Thymus (tissue), 11 donors: ENCODE data around the gene LTK. TPM values are rescaled to one million over a fixed set of nuclear protein-coding genes. Genes with fewer than 3 reads are reported as not detected.

Source experiments
- DNase-seq, 9 donors: peaks; one replicate each; pipeline ENCODE4 v3.0.0-alpha.2; 2013; ENCODE audit warnings: low spot score in 9 of 9, low read depth in 6 of 9, missing footprints in 1 of 9
- H3K27ac ChIP-seq, 2 donors: one replicate each; pipeline ENCODE4 v1.5.1; 2013; ENCODE audit warnings: control low read depth in 1 of 2, low read depth in 1 of 2, low read length in 1 of 2, mild to moderate bottlenecking in 1 of 2, moderate library complexity in 1 of 2
- H3K27me3 ChIP-seq, 2 donors: one replicate each; pipeline ENCODE4 v1.5.1; 2013; ENCODE audit warnings: low read length in 1 of 2; ENCODE audit not compliant: control insufficient read depth in 2 of 2, insufficient read depth in 1 of 2
- H3K36me3 ChIP-seq, 2 donors: one replicate each; pipeline ENCODE4 v1.5.1; 2013; ENCODE audit warnings: low read length in 1 of 2, mild to moderate bottlenecking in 1 of 2, moderate library complexity in 1 of 2; ENCODE audit not compliant: control insufficient read depth in 2 of 2, insufficient read depth in 2 of 2
- H3K4me1 ChIP-seq, 2 donors: one replicate each; pipeline ENCODE4 v1.5.1; 2013; ENCODE audit warnings: low read length in 2 of 2; ENCODE audit not compliant: control insufficient read depth in 2 of 2, insufficient read depth in 2 of 2
- H3K4me3 ChIP-seq, 2 donors: one replicate each; pipeline ENCODE4 v1.5.1; 2013; ENCODE audit warnings: low read length in 2 of 2, control low read depth in 1 of 2, mild to moderate bottlenecking in 1 of 2
- H3K9me3 ChIP-seq, 2 donors: one replicate each; pipeline ENCODE4 v1.5.1; 2013; ENCODE audit warnings: low read length in 1 of 2, mild to moderate bottlenecking in 1 of 2; ENCODE audit not compliant: control insufficient read depth in 2 of 2, insufficient read depth in 1 of 2
- WGBS: extraction: QIAGEN DNeasy Blood & Tissue Kit; methylation state at CpG from one replicate; pipeline ENCODE4 v1.1.7; 2013; 5-methylcytosine and 5-hydroxymethylcytosine counted together
- polyA plus RNA-seq: library from polyadenylated mRNA; stranded (reverse); fragments of 200-250 nt; gene quantifications from one replicate; pipeline ENCODE4 v1.2.3, GENCODE V29; 2013
- total RNA-seq: library from RNA; stranded (reverse); fragments of 120-200 nt; gene quantifications from one replicate; pipeline ENCODE4 v1.2.4, GENCODE V29; 2013
- donor health status: healthy.

Gene LTK
- total and polyA plus RNA-seq, 2 donors, result 0.14 to 0.66 TPM

GRCh38 chr15:41544650-41545015 lies 31.0 kb upstream of the LTK start:
- WGBS, result 89% methylated on average over 15 of the region's 15 CpGs
- no peak overlapping the region for H3K27ac ChIP-seq

GRCh38 chr15:41543521-41543870 lies 29.9 kb upstream of the LTK start:
- peak overlapping the region; percentile 56 to 91 for H3K4me3 ChIP-seq
- DNase-seq, result no peak
- H3K4me1 ChIP-seq, result peaks cover 0 to 8% of the 10 kb centered on the region in 2 donors
- no peaks in the 10 kb centered on the region for H3K9me3 ChIP-seq
- peak overlapping the region in 1 of 2 donors; percentile 4 for H3K27ac ChIP-seq
- H3K36me3 ChIP-seq, result no peaks in the 10 kb centered on the region
- H3K27me3 ChIP-seq, result no peaks in the 10 kb centered on the region
- 11% methylated on average over 8 of the region's 8 CpGs for WGBS

More at GRCh38 chr15:41544650-41545015, 31.0 kb upstream of the LTK start:
- H3K36me3 ChIP-seq, result no peaks in the 10 kb centered on the region
- H3K4me1 ChIP-seq, result peaks cover 0 to 8% of the 10 kb centered on the region in 2 donors
- H3K27me3 ChIP-seq, result no peaks in the 10 kb centered on the region
- no peak overlapping the region for H3K4me3 ChIP-seq
- H3K9me3 ChIP-seq, result no peaks in the 10 kb centered on the region
- DNase-seq, result no peak

- peaks cover 26 to 28% of the 10 kb centered on the region in 2 donors for H3K36me3 ChIP-seq
- no peak for DNase-seq
- no peaks in the 10 kb centered on the region for H3K4me1 ChIP-seq
- H3K4me3 ChIP-seq, result no peak overlapping the region
- H3K27me3 ChIP-seq, result no peaks in the 10 kb centered on the region
- 94% methylated on average over 11 of the region's 11 CpGs for WGBS
- no peaks in the 10 kb centered on the region for H3K9me3 ChIP-seq
- no peak overlapping the region for H3K27ac ChIP-seq
Observed at GRCh38 chr15:41536866-41537265, 23.2 kb upstream of the LTK start.

- DNase-seq, result no peak
- H3K27ac ChIP-seq, result no peak overlapping the region
- whole genome bisulfite sequencing, result 100% methylated on average over 1 of the region's 1 CpG
- no peaks in the 10 kb centered on the region for H3K9me3 ChIP-seq
- peaks cover 31 to 32% of the 10 kb centered on the region in 2 donors for H3K36me3 ChIP-seq
- H3K4me1 ChIP-seq, result no peaks in the 10 kb centered on the region
- no peak overlapping the region for H3K4me3 ChIP-seq
- no peaks in the 10 kb centered on the region for H3K27me3 ChIP-seq
Observed at GRCh38 chr15:41535544-41535943, 21.9 kb upstream of the LTK start.

- 96% methylated on average over 6 of the region's 6 CpGs for WGBS
- Histone ChIP-seq H3K27ac (no peak overlapping the region), H3K4me3 (no peak overlapping the region), H3K9me3 (peaks cover 0 to 1% of the 10 kb centered on the region in 2 donors), H3K27me3 (no peaks in the 10 kb centered on the region), H3K36me3 (peaks cover 49 to 54% of the 10 kb centered on the region in 2 donors), H3K4me1 (no peaks in the 10 kb centered on the region)
- no peak for DNase-seq
Observed at GRCh38 chr15:41530363-41530956, 16.8 kb upstream of the LTK start.

GRCh38 chr15:41523097-41523496 lies 9.5 kb upstream of the LTK start:
- DNase-seq, result no peak
- 95% methylated on average over 5 of the region's 5 CpGs for WGBS
- Histone ChIP-seq H3K27ac (no peak overlapping the region), H3K27me3 (no peaks in the 10 kb centered on the region), H3K4me1 (no peaks in the 10 kb centered on the region), H3K36me3 (peaks cover 37 to 41% of the 10 kb centered on the region in 2 donors), H3K4me3 (no peak overlapping the region), H3K9me3 (no peaks in the 10 kb centered on the region)

- WGBS, result 97% methylated on average over 9 of the region's 9 CpGs
- Histone ChIP-seq H3K9me3 (no peaks in the 10 kb centered on the region), H3K36me3 (peaks cover 31 to 34% of the 10 kb centered on the region in 2 donors), H3K4me3 (no peak overlapping the region), H3K27me3 (no peaks in the 10 kb centered on the region), H3K27ac (no peak overlapping the region), H3K4me1 (no peaks in the 10 kb centered on the region)
- DNase-seq, result no peak
Observed at GRCh38 chr15:41521614-41522013, 8.0 kb upstream of the LTK start.

GRCh38 chr15:41520636-41521035 lies 7.0 kb upstream of the LTK start:
- H3K36me3 ChIP-seq, result peaks cover 28 to 34% of the 10 kb centered on the region in 2 donors

GRCh38 chr15:41517895-41518449 lies 4.3 kb upstream of the LTK start:
- Histone ChIP-seq H3K27me3 (peaks cover 9 to 16% of the 10 kb centered on the region in 2 donors), H3K4me1 (peaks cover 4 to 10% of the 10 kb centered on the region in 2 donors), H3K27ac (no peak overlapping the region), H3K36me3 (peaks cover 19 to 26% of the 10 kb centered on the region in 2 donors), H3K9me3 (no peaks in the 10 kb centered on the region), H3K4me3 (no peak overlapping the region)
- WGBS, result 99% methylated on average over 8 of the region's 8 CpGs
- DNase-seq, result no peak

More at GRCh38 chr15:41520636-41521035, 7.0 kb upstream of the LTK start:
- 98% methylated on average over 17 of the region's 17 CpGs for WGBS
- Histone ChIP-seq H3K27ac (no peak overlapping the region), H3K27me3 (no peaks in the 10 kb centered on the region), H3K4me3 (no peak overlapping the region), H3K4me1 (no peaks in the 10 kb centered on the region), H3K9me3 (no peaks in the 10 kb centered on the region)
- DNase-seq, result no peak
